GM12892 (cell line): Measurements from ENCODE around the gene IGSF21.

Experiments
- POLR2A ChIP-seq: IDR thresholded peaks from 2 replicates; pipeline ENCODE4 v1.6.1; 2011; ENCODE audit warnings: low read depth, low read length, control low read depth
- POLR2AphosphoS5 ChIP-seq: IDR thresholded peaks from 2 replicates; pipeline ENCODE4 v1.6.1; 2011; ENCODE audit warnings: low read depth, low read length, control low read depth

DNA sequence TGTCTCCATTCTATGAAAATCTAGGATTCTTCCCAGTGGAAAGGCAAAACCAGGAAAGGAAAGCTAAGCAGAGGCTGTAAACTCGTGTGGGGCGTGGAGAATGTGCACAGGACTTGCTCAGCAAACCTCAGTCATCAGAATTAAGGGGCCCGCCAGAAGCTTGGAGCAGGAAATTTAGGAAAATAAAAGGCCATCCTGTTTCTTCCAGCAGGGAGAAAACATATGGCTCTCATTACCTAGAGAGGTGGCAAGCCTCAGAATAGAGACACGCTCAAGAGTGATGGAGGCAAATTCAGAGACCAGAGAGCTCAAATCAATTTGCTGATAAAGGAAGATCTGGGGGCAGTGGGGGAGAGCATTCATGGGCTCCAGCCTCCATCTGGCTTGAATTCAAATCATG is 221.2 kb downstream of the IGSF21 start:
- TF ChIP-seq POLR2A (no peak), POLR2AphosphoS5 (no peak)
